Activated gamma-delta T cell treated with anti-CD3 and anti-CD28 coated beads, Interleukin-2, amount 50 U/mL, for 16 hours (primary cell): ENCODE measurements around the gene SH3BGR.
A peak's percentile ranks its signal among the peaks of the same experiment; 100 is the strongest.
"Not testable (repeated sequence)": the region's sequence is repeated elsewhere in the genome, so short reads cannot be mapped to it uniquely, and the experiment has no call there.

Experiments used
- DNase-seq: peaks from one replicate; pipeline ENCODE4 v3.0.0-alpha.2; 2020; ENCODE audit warnings: low read depth

The SH3BGR gene

DNA sequence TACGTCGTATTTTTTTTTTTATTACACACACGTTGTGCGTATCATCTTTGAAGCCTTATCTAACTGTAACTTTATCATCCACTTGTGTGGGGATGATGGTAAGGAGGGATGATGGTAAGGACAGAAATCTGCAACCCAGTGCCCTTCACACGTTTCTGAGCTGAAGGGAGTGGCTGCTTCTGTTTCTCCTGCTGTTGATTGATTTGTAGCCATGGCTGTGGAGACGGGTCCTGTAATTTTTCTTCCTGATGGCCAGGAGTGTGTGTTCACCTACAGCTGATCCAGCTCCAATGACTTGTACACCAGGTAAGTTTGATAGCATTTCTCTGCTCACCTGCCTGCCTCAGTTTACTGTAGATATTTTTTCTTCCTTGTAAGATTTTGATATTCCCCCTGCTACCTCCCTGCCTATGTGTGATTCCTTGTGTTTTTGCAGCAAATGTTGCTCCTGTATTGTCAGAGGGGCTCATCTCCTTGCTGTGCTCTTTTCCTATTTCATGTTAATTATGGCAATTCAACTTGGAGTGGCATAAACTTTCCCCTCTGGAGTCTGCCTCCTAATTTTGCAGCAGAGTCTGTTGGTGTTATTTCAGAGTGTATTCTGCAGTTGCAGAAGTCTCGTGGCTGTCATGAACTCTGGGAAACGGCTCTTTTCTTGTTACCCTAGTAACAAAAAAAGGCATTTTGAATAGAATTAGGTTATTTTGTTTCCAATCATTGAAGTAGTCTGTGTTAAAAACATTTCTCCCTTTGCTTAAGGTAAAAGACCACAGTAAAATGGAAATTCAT is 64.1 kb downstream of the SH3BGR start:
- no peak for DNase-seq

DNA sequence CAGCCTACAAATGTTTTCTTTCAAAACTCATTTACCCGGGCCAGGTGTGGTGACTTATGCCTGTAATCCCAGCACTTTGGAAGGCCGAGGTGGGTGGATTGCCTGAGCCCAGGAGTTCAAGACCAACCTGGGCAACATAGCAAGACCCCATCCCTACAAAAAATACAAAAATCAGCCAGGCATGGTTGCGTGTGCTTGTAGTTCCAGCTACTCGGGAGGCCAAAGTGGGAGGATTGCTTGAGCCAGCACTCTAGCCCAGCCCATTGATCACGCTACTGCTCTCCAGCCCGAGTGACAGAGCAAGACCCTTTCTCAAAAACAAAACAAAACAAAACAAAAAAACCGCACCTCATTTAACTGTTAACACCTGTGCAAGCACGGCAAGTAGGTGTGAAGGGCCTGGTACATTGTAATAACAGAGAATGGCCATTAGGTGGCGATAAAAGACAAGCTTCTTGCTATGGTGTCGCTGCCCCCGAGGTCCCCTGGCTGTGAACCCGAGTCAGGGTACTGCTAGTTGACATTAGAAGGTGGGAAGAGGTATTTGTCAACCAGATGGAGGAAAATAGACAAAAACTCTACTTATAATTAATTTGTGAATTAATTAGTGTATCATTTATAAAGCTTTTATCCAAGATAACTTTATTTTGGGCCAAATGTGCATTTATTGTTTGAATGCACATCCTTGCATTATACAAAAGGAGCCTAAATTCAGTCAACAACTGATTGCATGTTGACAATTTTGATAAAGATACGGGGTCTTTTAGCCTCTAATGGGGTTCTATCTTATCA is 66.5 kb downstream of the SH3BGR start:
- DNase-seq = peak; percentile 1

DNA sequence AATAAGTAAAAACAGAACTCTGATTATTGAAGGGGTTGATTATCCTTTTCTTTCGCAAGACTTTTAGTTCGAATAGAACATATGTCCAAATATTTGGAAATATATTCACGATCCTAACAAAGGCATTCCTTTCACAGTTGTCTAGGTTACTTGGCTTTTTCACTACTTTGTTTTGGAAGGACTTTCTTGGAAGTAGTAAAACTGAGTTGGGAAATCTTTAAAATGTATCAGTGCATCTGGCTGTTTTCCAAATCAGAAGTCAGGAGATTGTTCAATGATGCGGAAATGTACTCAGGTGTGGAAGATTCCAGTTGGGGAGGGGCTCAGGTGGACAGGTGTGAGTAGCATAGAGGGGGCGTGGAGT is 67.1 kb downstream of the SH3BGR start:
- no peak for DNase-seq

DNA sequence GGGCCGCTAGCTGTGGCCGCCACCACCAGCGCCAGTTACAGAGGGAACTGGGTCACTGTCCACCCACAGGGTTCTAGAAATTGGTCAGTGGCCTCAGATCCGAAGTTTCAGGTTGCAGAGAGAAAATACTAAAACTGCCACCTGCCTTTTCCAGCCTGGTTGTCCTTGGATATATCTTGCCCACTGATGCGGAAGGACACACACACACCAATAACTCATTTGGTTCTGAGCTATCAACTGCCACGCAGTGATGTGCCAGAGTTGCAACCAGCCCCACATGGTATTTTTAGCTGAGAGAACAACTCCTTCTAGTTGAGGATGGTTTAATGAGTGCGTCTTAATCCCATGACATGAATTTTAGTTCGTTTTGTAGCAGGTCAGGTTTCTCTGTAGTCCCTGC is 68.1 kb downstream of the SH3BGR start:
- DNase-seq = no peak

DNA sequence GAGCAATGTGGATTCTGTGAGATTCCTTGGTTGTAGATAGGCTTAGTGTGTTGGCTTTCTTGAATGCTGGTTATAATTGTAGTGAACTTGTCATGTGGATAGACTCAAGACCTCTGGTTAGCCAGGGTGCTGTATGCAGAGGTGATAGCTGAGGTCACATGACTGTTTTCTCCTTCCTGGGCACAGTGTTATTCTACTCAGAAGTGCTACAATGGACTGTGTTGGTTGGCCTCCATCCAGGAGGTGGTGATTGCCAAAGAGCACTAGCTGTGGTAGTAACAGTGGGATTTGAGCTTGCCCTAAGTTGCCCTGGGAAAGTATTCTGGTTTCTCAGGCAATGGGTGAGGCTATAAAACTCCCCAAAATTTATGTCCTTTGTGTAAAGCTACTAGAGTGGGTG is 71.6 kb downstream of the SH3BGR start:
- no peak for DNase-seq

DNA sequence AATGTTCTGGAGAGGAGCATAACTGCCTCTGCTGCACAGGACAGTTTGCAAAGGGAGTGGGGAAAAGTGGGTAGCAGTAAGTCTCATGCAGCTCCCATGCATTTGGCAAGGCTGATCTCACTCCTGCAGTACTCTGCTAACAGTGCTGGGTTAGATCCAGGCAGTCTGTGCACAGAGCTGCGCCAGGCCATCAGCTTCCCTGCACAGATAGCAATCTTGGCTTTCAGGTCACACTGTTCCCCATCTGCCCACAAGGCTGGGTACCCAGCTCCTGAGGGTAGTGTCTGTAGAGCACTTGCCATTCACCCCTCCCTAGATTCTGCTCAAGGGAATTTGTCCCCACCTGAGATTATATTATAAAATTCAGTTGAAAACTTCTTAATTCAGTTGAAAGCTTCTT is 72.1 kb downstream of the SH3BGR start:
- no peak for DNase-seq

DNA sequence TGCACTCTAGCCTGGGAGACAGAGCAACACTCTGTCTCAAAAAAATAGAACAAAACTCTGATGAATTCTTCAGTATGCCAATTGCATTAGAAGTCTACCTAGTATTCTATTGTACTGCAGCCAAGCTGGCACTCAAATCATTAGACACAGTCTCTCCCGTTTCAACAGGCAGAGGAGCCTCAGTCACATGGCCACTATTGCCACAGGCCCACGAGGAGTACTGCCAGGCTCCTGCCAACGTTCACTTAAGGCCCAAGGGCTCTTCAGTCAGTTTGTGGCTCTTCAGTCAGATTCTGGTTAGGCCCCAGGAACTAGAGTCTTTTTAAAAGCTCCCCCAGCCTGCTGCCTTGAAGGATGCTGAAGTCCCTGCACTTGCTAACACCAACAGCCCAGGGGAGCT is 73.4 kb downstream of the SH3BGR start:
- no peak for DNase-seq

DNA sequence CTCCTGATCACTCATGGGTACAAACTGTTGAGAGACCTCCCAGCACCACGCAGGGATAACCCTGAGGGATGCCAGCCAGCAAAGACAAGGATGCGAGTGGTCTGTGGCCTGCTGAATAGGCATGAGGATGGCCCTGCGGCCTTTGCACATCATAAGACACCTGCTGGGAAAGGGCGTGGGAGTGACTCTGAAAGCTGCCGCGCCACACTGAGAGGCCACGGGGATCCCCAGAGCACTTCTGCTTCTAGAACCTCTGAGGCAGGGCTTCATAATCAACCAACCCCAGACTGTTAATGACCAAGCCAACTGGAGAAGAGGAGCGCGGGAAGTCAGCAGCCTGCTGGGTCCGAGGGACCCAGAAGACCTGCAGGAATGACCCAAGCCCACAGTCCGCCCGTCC is 73.8 kb downstream of the SH3BGR start:
- DNase-seq = no peak

DNA sequence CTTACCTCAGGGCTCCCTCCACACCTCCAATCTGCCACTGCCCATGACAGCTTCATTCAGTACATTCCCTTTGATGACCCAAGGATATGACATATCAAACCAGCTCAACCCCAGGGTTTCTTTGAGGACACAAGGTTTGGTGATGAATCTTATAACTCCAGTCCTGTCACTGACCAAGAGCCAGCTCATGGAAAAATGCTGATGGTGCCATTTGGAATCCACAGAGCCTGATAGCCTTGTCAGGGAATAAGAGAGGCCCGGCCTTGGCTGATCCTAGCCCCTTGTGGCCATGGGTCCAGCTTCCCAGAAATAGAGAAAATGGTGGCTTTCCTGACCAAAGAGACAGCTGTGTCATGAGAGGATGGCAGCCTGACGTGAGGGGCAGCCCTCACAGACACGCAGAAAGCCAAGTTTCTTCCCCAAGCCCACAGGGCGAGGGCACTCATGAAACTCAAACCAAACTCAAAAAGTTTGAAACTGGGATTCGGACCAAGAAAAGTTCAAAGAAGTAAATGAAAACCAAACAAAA is 75.4 kb downstream of the SH3BGR start:
- DNase-seq = no peak

DNA sequence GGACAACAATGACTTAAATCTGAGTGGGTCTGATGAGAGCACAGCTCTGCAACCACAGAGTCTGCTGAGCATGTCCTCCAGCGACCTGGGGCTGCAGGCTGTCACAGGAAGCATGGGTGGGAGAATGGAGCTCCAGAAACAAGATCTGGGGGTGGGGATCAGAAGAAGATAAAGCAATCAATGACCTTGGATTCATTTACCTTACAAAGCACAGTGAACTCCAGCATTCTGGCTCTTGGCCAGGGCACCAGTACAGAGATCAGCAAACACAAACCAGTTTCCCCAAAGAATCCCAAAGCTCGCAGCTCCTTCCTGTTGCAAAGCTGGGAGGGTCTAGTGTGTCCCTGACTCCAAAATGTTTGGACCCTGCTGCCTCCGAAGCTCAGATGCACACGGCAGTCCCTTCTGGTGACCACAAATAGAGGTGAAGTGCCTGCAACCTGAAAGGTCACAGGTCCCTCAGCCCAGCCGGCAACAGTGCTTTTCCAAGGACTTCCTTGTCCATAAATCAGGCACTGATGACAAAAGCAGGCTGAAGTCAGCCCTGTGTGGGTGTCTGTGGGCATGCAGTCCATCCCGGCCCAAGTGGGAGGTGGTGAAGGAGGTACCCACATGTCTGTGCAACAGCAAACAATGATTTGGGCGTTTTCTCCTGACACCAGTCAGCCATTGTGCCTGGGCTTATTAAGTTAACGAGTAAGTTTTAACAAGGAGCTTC is 76.1 kb downstream of the SH3BGR start:
- DNase-seq = no peak

DNA sequence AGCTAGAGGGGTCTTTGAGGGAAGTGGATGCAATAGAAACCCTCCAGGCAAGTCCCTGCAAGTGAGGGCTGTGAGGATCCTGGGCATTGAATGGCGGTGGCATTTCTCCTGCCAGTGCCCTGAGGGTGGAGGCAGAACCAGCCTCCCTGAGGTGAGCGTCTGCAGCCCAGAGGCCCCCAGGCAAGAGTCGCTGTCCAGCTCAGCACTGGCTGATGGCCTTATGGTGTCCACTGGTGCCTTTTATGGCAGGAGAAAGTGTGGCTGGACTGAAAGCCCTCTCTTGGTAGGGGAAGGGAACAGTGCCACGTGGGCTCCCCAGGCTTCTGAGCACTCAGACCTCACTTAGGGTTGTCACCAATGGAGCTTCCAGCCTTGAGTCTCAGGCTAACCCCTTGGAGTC is 77.3 kb downstream of the SH3BGR start:
- no peak for DNase-seq

DNA sequence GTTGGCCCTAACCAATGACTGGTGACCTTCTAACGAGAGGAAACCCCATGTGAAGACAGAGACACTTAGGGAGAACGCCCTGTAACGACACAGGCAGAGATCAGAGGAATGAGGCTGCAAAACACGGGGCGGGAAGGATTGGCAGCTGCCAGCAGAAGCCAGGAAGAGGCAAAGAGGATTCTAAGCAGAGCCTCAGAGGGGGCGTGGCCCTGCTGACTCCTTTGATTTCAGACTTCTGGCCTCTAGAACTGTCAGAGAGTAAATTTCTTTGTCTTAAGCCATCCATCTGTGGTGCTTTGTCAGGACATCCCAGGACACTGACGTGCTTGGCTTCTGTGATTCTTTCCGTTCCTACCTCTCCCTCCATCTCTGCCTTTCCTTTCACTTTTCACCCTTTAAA is 79.3 kb downstream of the SH3BGR start:
- no peak for DNase-seq

DNA sequence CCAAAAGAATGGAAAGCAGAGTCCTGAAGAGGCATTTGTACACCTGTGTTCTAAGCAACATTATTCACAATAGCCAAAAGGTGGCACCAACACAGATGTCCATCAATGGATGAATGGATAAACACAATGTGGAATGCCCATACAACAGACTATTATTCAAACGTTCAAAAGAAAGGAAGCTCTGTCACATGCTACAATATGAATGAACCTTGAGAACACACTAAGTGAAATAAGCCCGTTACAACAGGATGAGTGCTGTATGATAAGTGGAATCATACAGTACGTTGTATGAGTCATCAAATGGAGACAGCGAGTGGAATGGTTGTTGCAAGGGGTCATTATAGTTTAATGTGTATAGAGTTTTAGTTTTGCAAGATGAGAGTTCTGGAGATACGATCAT is 80.1 kb downstream of the SH3BGR start:
- DNase-seq = no peak

DNA sequence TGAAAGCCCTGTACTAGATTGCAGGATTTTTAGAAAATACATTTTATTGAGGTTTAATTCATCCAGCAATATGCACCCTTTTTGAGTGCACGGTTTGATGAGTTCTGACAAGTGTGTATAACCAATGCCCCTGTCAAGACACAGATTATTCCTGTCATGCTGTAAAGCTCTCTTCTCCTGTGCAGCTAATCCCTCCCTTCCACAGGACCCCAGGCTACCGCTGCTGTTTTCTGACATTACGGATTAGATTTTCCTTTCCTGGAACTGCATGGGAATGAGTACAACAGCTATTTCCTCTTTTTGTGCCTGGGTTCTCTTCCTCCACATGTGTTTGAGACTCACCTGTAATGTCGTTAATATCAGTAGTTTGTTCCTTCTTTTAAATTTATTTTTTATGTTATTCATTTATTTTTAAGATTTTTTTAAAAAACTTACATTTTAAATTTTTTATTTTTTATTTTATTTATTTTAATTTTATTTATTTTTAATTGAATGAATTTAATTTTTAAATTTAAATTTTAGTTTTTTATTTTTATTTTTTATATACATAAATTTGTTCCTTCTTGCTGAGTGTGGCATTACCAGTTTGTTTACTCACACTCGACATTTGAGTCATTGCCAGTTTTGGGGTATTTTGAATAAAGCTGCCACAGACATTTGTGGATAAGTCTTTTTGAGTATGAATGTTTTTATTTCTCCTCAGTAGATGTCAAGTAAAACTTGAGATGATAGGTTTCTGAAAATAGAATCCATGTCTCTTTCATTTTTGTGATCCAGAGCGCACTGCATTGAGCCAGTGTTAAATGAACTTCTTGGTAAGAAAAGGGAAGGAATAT is 82.0 kb downstream of the SH3BGR start:
- DNase-seq = no peak

DNA sequence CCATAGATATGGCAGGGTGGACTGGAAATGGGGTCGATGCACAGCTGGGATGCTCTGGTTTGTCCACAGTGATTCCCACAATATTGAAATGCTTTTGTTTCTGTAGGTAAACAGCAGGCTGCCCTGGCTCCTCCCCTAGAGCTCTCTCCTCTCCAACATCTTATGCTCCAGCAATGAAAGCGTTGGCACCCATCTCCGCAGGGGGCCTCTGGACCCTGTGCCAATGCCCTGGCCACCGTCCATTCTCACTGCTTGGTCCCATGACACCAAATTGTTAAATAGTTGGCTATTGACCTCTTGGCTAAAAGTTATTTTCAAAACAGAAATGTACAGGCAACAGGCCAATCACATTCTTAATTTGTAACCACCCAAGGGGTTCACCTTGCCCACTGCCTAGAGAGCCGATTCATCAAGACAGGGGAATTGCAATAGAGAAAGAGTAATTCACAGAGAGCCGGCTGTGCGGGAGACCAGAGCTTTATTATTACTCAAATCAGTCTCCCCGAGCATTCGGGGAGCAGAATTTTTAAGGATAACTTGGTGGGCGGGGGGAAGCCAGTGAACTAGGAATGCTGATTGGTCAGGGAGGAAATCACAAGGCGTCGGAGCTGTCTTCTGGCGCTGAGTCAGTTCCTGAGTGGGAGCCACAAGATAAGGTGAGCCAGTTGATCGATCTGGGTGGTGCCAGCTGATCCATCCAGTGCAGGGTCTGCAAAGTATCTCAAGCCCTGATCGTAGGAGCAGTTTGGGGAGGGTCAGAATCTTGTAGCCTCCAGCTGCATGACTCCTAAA is 84.1 kb downstream of the SH3BGR start:
- no peak for DNase-seq

DNA sequence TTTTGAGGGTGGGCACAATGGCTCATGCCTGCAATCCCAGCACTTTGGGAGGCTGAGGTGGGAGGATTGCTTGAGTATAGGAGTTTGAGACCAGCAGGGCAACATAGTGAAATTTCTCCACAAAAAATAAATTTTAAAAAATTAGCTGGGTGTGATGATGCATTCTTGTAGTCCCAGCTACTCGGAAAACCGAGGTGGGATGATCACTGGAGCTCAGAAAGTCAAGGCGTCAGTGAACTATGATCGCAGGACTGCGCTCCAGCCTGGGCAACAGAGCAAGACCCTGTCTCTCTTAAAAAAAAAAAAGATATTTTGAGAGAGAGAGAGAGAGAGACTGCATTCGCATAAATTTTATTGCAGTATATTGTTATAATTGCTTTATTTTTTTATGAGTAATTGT is 85.1 kb downstream of the SH3BGR start:
- no peak for DNase-seq

DNA sequence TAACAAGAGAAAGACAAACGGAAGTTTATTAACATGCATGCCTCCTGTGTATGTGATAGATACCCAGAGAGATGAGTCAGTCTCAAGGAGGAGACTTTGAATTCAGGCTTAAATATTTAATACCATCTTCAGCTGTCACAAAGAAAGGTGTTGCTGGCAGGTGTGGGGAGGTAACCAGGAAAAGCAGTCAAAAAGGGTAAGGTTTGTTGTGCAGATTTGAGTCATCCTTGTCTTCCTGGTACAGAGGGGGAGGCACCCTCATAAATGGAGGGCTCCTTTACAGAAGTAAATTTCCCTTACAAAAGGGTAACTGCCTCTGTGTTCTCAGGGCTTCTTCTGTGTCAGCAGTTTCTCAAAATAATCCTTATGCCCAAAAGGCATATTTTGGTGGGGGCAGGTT is 85.8 kb downstream of the SH3BGR start:
- DNase-seq = no peak

DNA sequence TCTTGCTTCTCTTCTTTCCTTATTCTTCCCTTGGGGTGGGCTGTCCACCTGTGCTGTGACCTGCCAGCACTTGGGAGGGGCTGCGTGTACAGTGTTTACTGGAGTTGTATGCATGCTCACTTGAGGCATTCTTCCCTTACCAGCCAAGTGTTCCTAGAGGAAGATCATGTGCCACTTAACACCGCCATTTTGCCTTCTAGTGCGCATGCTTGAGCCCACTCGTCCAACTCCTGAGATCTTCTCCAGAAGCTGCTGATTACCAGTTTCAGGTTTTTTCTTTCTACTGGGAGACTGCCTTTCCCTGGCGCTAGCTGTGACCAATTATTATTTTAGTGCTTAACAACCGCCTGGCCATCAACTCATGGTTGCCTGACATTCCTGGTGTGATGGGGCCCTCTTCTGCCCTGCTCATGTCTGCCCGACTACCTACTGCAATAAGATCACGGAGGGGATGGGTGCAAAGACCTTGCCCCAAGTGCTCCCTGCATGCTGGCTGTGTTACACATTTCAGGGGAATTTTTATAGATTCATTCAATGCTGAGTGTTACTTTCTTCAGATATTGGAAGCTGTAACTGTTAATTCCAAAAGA is 86.8 kb downstream of the SH3BGR start:
- DNase-seq = no peak

DNA sequence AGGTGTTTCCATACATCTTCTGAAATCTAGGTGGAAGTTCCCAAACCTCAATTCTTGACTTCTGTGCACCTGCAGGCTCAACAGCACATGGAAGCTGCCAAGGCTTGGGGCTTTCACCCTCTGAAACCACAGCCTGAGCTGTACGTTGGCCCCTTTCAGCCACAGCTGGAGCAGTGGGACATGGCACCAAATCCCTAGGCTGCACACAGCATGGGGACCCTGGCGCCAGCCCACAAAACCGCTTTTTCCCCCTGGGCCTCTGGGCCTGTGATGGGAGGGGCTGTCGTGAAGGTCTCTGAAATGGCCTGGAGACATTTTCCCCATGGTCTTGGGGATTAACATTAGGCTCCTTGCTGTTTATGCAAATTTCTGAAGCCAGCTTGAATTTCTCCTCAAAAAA is 88.6 kb downstream of the SH3BGR start:
- DNase-seq = not testable (repeated sequence)

DNA sequence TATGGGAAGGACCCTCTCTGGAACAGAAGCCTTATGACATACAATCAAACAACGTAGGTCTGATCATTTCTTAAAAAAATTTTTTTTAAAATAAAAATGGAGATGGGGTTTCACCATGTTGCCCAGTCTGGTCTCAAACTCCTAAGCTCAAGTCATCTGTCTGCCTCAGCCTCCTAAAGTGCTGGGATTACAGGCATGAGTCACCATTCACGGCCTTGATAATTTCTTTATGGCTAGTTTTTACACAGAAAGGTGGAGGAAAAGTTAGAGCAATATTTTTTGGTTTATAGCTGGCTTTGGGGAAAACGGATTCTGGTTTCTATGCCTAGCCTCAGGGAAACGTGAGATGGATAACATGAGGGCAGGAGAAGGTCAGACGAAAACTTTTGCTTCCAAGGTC is 91.0 kb downstream of the SH3BGR start:
- no peak for DNase-seq

DNA sequence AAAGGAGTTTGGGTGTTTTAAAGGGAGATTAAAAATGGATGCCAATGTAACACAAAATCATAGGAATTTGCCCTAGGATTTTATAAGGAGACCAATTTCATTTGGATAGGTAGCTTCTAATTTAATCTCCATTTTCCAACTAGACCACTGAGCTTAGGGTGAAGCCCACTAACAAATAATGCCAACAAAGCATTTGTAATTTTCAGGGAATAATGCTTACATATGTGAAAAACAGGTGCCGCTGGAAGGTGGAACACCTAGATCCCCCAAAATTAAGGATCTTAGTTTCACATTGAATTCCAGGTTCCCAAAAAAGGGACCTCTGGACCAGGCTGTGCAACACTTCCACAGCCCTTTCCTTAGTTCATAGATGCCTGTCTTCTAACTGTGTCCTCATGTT is 94.8 kb downstream of the SH3BGR start:
- no peak for DNase-seq
